GM21737 (cell line): ENCODE measurements around the gene IL21R.
"Not testable (repeated sequence)": the region's sequence is repeated elsewhere in the genome, so short reads cannot be mapped to it uniquely, and the experiment has no call there.

Source experiments
- ATAC-seq: cut with Tn5 transposase; IDR thresholded peaks from one replicate; pipeline ENCODE4 v1.9.1; 2021; ENCODE audit warnings: mild to moderate bottlenecking, moderate library complexity; ENCODE audit not compliant: unreplicated experiment

Gene IL21R

DNA sequence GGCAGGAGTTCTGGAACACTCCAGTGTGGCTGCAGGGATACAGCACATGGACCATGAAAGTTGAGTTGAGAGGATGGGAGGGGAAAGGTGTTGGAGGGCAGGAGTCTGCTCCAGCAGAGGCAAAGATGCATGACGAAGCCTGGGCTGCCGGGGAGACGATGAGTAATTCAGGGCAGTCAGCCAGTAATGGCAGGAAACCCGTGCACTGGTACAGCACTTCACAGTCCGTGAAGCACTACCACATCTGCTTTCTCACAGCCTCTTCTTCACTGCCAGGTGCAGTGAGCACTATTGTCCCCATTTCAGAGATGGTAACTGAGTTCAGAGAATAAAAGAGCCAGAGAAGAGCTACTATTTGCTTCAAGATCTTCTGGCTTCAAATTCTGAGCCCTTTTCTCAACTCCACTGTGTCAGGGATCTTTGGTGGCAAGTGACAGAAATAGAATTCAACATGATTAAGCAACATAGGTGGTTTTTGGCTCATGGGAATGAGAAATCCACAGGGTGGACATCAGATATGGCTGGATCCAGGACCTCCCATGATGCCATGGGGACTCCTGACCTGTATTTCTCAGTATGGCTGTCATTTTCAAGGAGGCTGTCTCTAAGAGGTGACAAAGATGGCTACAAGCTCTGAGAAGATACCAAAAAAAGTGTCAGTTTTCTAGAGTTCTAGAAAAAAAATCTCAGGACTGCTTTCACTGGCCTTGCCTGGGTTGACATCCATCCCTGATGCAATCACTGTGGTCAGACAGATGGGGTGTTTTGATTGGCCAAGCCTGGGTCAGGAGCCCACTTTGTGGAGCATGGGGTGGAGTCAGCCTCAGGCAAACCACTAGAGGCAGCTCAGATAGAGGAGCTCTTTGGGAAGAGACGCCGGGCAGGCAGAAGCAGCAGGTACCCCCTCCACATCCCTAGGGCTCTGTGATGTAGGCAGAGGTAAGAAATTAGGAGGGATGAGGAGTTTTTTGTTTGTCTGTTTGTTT, 24.7 kb downstream of the IL21R start:
- peak; percentile 65 for ATAC-seq

GRCh38 chr16:27427538-27427937, 25.6 kb downstream of the IL21R start:
- ATAC-seq = no peak

GRCh38 chr16:27428026-27428785, 26.2 kb downstream of the IL21R start:
- no peak for ATAC-seq

- ATAC-seq = no peak
These were observed 27.4 kb downstream of the IL21R start for GRCh38 chr16:27429330-27429871.

DNA sequence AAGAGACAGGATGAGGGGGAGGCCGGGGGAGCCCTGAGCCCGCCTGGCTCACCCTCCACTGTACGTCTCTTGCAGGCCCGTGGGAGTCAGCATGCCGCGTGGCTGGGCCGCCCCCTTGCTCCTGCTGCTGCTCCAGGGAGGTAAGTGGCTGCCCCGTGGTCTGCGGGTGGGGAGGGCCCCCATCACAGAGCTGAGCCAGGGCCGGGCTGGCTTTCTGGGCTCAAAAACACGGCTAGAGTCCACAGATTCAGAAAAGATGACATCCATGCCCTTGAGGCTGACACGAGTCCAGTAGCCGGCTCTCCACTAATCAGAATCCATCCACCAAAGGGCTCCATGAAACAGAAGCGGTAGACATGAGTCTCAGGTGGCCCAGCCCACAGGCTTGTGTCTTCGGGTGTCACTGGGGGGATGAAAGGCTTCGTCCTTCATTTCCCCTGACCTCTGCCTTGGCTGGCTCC, 28.0 kb downstream of the IL21R start:
- no peak for ATAC-seq

- no peak for ATAC-seq
These were observed 28.5 kb downstream of the IL21R start for GRCh38 chr16:27430512-27430911.

GRCh38 chr16:27430923-27431484, 29.0 kb downstream of the IL21R start:
- no peak for ATAC-seq

- ATAC-seq = no peak
These were observed 30.0 kb downstream of the IL21R start for GRCh38 chr16:27431773-27432532.

GRCh38 chr16:27432558-27432957, 30.6 kb downstream of the IL21R start:
- no peak for ATAC-seq

DNA sequence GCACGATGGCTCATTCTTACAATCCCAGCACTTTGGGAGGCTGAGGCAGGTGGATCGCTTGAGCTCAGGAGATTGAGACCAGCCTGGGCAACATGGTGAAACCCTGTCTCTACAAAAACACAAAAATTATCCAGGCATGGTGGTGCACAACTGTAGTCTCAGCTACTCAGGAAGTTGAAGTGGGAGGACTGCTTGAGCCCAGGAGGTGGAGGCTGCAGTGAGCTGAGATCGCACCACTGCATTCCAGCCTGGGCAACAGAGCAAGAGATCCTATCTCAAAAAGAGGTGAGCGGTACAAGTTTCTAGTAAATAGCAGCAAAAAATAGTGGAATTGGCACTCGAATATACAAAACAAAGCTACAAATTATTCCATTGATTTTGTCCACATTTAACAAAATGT, 31.2 kb downstream of the IL21R start:
- not testable (repeated sequence) for ATAC-seq

DNA sequence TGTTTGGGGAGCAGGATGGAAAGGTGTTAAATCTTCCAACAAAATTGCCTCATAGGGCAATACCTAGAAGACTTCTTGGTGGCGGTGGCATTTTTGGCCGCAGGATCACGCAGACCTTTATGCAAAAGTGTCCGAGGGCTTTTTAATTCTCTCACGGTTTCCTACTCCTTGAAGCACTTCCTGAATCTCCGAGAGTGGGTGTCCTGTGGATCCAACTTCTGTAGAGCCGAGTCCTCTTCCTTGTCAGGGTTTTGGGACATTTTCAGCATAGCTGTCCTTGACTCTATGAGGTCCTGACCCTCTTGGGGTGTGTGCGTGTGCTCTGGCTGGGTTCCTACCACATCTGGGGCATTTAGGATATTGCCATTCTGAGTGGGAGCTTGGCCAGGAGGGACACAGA, 31.7 kb downstream of the IL21R start:
- no peak for ATAC-seq

GRCh38 chr16:27434141-27435051, 32.4 kb downstream of the IL21R start:
- no peak for ATAC-seq

DNA sequence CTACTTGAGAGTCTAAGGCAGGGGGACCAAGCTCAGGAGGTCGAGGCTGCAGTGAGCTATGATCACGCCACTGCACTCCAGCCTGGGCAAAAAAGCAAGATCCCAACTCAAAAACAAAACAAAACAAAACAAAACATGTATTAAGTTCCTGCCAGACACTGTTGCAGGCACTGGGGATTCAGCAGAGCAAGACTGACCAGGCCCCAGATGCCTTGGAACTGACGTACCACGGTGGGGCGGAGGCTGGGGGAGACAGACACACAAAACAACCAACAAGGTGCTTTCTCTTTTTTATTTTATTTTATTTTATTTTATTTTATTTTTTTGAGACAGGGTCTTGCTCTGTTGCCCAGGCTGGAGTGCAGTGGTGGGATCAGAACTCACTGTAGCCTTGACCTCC, 33.2 kb downstream of the IL21R start:
- ATAC-seq = not testable (repeated sequence)

GRCh38 chr16:27436065-27436464, 34.1 kb downstream of the IL21R start:
- ATAC-seq = no peak

DNA sequence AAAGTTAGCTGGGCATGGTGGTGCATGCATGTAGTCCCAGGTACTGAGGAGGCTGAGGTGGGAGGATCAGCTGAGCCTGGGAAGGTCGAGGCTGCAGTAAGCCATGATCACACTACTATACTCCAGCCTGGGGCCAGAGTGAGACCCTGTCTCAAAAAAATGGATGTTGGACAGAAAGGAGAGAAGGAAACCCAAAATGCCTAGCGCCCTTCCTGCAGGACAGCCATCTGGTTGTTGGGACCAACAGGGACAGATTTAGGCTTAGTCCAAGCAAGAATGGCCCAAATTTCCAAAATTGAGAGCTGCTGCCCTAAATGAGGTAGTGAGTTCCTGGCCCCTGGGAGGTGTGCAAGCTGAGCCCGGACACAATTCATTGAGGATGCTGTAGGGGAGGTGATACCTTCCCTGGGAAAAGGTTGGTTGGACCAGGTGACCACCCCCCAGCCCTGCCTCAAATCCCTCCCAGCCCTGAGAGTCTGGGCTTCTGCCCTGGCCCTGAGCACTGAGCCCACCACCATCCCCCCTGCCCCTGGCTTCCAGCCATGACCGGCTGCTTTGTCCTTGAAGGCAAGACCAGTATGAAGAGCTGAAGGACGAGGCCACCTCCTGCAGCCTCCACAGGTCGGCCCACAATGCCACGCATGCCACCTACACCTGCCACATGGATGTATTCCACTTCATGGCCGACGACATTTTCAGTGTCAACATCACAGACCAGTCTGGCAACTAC, 35.1 kb downstream of the IL21R start:
- ATAC-seq = no peak

DNA sequence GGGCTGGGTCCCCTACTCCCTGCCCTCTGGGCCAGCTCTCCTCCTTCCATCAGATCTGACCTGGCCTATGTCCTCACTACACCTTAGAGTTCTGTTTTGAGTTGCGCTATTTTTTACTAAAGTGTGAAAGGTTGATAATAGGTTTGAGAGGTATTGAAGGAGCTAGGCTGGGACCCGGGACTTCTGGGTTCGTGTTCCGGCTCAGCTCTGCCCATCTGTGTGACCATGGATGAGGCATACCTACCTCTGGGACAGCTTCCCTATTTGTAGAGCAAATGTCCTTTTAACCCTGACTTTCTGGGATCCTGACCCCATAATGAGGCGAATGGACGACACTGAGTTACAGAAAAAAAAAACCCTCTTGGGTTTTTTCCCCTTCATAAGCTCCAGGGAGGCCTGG, 36.0 kb downstream of the IL21R start:
- no peak for ATAC-seq

GRCh38 chr16:27439271-27440018, 37.5 kb downstream of the IL21R start:
- ATAC-seq = no peak

DNA sequence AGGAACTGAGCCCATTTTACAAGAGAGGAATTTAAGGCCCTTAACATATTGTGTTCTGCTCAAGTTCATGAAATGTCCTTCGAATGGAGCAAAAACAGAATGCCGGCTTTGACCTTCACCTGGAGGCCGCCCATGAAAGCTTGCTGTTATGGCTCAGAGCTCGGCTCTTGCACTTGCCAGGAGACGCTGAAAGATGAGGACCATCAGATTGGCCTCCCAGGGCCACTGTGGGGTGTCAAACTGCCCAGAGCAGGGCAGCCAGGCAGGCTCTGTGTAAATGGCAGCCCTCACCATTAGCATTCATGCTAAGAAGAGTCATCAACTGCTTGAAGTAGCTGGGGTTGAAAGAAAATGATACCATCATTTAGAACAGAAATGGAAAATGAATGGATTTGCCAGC, 39.3 kb downstream of the IL21R start:
- no peak for ATAC-seq
